Measurements from ENCODE around the gene PGP.

Gene PGP

GRCh38 chr16:2197765-2198164, 16.9 kb downstream of the PGP start:
- DNase-seq: no peak

GRCh38 chr16:2196981-2197511, 17.6 kb downstream of the PGP start:
- DNase-seq: no peak

DNA sequence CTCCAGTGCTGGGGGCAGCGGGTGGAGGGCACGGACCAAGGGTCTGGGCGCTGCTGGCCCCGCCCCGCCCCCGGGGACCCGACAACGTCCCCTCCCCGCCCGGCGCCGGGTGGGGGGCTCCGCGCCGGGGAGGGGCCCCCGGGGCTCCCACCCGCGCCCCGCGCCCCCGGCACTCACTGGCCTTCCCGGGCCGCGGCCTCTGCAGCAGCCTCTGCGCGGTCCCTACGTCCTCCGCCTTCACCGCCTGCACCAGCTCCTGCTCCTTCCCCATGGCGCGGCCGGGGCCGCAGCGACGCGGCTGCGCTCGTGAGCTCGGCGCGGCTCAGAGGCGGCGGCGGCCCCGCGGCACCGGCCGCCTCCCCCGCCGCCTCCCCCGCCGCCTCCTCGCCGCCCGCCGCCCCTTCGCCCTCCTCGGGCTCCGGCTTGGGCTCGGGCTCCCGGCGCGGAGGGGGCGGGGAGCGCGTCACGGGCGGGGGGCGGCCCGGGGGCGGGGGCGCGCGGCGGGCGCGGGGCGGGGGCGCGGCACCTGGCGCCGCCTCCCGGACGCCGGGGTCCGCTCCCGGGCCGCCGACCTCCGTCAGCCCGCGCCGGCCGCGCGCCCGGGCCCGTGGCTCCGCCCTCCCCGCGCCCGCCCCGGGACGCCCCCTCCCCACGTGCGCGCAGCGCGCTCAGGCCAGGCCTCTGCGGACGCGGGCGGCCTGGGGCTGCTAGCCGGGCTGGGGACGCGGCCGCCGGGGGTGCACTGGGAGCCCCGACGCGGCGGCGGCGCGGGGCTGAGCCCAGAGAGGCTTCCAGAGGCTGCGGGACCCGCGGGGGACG, 18.3 kb downstream of the PGP start, which contains the start of gene CASKIN1:
Gene CASKIN1 (minus strand): TSS at position 444 of the 819 bp plus-strand sequence. CDS start 173 bp downstream, at position 271.
- no peak for DNase-seq

GRCh38 chr16:2195322-2196161, 19.1 kb downstream of the PGP start:
- DNase-seq: no peak

DNA sequence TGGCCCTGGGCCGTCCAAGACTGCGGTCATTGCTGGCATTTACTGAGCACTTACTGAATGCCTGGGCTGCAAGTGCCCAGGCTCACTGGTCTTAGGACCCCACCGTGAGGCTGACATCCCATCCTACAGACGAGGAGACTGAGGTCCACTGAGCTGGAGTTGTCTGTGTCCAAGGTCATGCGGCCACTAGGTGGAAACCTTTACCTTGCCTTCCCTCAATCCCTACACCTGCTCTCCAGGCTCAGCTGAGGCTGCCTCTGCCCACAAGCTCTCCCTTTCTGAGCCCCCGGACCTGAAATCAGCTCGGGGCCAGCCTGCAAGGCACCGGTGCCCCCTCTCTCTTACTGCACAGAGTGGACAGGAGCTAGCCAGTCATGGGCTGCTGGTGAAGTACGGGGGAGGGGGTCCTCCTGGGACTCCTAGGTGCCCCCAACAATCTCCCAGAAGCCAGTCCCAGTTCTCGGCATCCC, 19.8 kb downstream of the PGP start:
- peak; percentile 35 for DNase-seq

DNA sequence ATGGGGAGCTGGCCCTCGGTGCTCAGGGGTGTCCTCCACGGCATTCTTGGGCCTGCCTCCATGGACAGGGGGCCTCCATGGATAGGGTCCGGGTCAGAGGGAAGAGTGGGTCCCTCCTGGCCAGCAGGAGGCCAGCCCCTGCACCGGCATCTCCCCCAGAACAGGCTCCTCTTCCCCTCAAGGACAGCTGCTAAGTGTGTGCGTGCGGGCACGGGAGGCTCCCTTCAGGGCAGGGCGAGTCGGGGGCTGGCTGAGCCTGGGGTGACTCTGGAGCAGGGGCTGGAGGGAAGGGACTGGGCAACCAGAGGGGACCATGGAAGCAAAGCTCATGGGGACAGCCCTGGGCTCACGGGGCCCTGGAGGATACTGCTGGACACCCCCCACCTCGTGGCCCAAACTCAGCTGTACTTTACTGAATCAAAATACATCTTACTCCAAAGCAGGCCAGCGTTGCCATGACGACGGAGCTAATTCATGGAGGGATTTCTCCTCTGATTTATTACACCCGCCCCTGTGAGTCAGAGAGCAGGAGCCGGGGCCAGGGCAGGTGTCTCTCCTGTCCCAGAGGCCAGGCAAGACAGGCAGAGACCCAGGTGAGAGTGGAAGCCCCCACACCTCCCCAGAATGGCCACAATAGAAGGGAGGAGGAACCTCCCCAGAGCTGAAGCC, 20.3 kb downstream of the PGP start:
- DNase-seq: no peak

GRCh38 chr16:2191446-2191706, 23.3 kb downstream of the PGP start:
- no peak for DNase-seq

DNA sequence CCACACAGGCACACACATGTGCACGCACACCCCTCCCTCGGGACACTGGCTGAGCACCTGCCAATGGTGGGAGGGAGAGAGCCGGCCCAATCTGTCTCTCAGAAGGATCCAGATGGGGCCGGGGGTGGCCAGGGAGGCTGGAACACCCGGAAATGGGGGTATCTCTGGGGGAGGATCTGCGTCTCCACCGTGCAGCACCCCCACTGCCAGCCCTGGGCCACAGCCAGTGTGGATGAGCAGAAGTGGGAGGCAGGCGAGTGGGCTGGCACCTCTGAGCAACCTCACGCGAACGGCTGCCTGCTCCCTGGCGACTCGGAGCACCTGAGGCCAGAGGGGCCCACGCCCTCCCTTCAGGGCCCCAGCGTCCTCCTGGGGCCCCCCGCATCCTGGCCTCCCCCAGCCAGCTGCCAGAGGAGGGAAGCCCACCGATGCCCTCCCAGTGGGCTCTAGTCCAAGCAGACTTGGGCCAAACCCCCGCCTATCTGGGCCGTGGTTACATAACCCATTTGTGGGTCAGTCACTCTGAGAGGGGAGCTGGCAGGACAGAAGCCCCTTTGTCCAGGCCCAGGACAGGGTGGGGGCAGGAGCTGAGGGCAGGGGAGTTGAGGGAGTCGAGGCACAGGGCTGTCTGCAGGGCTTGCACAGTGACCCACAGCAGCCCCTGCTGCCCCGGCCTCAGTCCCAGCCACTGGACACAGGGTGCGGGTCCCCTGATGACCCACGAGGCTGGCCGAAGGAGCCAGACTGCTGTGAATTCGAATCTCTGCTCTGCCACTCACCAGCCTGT, 23.8 kb downstream of the PGP start:
- DNase-seq: no peak

GRCh38 chr16:2190002-2190658, 24.5 kb downstream of the PGP start:
- no peak for DNase-seq

- DNase-seq: no peak
These were observed 25.3 kb downstream of the PGP start for GRCh38 chr16:2189252-2189893.

DNA sequence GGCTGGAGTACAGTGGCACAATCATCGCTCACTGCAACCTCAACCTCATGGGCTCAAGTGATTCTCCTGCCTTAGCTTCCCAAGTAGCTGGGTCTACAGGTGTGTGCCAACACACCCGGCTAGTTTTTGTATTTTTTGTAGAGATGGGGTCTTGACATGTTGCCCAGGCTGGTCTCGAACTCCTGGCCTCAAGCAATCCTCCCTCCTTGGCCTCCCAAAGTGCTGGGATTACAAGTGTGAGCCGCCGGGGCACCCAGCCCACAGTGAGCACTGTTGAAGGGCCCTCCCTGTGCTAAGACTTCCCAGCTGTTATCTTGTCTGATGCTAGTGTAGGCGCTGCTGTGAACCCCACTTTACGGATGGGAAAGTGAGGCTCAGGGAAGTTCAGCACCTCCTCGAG, 26.2 kb downstream of the PGP start:
- DNase-seq: no peak

GRCh38 chr16:2187212-2187611, 27.4 kb downstream of the PGP start:
- no peak for DNase-seq

DNA sequence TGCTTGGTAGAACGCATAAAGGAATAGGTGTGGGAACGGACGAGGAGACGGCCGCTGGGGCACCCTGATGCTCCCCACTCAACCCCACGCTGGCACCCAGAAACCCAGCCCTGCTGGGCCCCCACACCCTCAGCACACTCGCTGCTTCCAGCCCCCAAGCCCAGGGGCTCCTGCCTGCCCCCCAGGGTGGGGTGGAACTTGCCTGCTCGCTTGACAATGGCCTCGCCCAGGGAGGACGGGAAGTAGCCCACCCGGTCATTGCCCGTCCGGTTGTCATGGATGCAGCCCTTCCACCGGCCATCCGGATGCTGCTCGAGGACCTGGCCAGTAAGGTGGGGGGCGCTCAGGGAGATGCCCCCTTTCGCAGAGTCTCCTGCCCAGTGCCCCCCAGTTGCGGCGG, 28.1 kb downstream of the PGP start:
- DNase-seq: no peak

DNA sequence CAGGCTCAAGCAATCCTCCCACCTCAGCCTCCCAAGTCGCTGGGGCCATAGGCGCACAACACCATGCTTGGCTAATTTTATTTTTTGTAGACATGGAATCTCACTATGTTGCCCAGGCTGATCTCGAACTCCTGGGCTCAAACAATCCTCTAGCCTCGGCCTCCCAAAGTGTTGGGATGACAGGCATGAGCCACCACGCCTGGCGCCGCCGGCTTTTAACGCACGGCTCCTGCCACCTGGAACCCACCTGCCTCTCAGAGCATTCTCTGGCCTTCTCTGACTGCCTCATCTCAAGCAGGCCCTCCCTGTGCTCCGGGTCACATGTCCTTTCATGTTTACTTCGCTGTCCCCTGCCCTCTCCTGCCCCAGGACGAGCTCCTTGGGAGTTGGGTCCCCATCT, 28.6 kb downstream of the PGP start:
- no peak for DNase-seq

GRCh38 chr16:2184962-2185361, 29.7 kb downstream of the PGP start:
- DNase-seq: no peak

GRCh38 chr16:2184346-2184745, 30.3 kb downstream of the PGP start:
- DNase-seq: no peak

GRCh38 chr16:2183671-2184070, 31.0 kb downstream of the PGP start:
- DNase-seq: no peak

DNA sequence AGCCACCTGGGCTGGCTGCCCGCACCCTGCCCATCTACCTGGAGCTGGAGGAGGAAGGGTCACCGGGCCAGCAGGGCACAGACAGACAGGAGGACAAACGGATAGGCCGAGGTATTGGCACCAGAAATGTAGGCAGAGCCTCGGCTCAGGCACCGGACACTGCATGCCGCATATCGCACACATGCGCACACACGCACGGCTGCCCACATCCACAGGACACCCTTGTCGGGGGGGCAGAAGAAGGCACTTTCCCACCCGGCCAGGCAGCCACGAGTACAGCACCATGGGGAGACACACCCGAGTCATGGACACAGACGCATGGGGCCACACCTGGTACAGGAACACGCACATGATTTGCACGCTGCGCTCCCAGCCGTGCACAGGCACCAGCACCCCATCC, 32.7 kb downstream of the PGP start:
- no peak for DNase-seq

GRCh38 chr16:2180962-2181923, 33.4 kb downstream of the PGP start:
- no peak for DNase-seq

GRCh38 chr16:2180461-2180860, 34.2 kb downstream of the PGP start:
- DNase-seq: no peak
